Left lung (tissue), 10 donors: Measurements from ENCODE around the gene JAM3. TPM values are rescaled to one million over a fixed set of nuclear protein-coding genes. Genes with fewer than 3 reads are reported as not detected.

Experiments used
- ATAC-seq: fragments of 200-7000 bp; cut with Tn5 transposase; one replicate; pipeline ENCODE4 v1.9.1; 2020; ENCODE audit warnings: moderate library complexity
- DNase-seq, 4 donors: peaks; one replicate each; pipeline ENCODE4 v3.0.0-alpha.2; 2013 to 2020
- H3K27ac ChIP-seq, 2 donors: fragments of 200-600 bp; sonication (generic) in 1 of 2; one replicate each; pipeline versions ENCODE4 v1.5.0 to v1.8.0; 2020 to 2021
- H3K27me3 ChIP-seq, 2 donors: fragments of 200-600 bp; sonication (generic) in 1 of 2; one replicate each; pipeline versions ENCODE4 v1.5.0 to v1.8.0; 2020 to 2021
- H3K36me3 ChIP-seq, 2 donors: fragments of 200-600 bp; sonication (generic) in 1 of 2; one replicate each; pipeline versions ENCODE4 v1.5.0 to v1.8.0; 2020 to 2021
- H3K4me1 ChIP-seq, 2 donors: fragments of 200-600 bp; one replicate each; pipeline ENCODE4 v1.8.0; 2021
- H3K4me3 ChIP-seq, 2 donors: fragments of 200-600 bp; sonication (generic) in 1 of 2; one replicate each; pipeline versions ENCODE4 v1.5.0 to v1.8.0; 2020 to 2021; ENCODE audit warnings: mild to moderate bottlenecking in 1 of 2
- H3K9me3 ChIP-seq, 2 donors: fragments of 200-600 bp; sonication (generic) in 1 of 2; one replicate each; pipeline versions ENCODE4 v1.5.0 to v1.8.0; 2020 to 2021
- CTCF ChIP-seq, 2 donors: fragments of 200-600 bp; sonication (generic) in 1 of 2; IDR thresholded peaks; one replicate each; pipeline versions ENCODE4 v1.5.0 to v1.8.0; 2021; ENCODE audit warnings: antibody characterized with exemption in 2 of 2
- intact Hi-C, 2 donors: fragments of 100-400 bp; cut with DNase I; formaldehyde crosslinking; loops; one replicate each; pipeline versions ENCODE4 v1.11.2 to v1.14.2; 2022
- polyA plus RNA-seq, 6 donors: library from polyadenylated mRNA; unstranded; fragments of 120-200 nt; gene quantifications; one replicate each; pipeline ENCODE4 v1.2.1, GENCODE V29; 2013; ENCODE audit not compliant: insufficient read length in 6 of 6
- total RNA-seq, 2 donors: library from RNA; stranded (reverse); fragmentation: NEBNext Ultra II Directional; extraction: Animal tissue kit (Norgen Biotek cat#: 25700); gene quantifications; one replicate each; pipeline ENCODE4 v1.2.1, GENCODE V29; 2021
- donor health status: DM: no; HTN: yes; CAD: no.
- donor health status: DM: no; HTN: no; CAD: no.

The JAM3 gene
- total and polyA plus RNA-seq, 8 donors: 29.4 to 85.4 (median 73.0) TPM

GRCh38 chr11:134151083-134151747 lies 82.3 kb downstream of the JAM3 start:
- intact Hi-C loops: no loop called here
- no peak overlapping the region for H3K27ac ChIP-seq
- no peaks in the 10 kb centered on the region for H3K27me3 ChIP-seq
- no peak for TF ChIP-seq CTCF (IDR thresholded peaks at IDR 0.05)
- ATAC-seq (no peak), DNase-seq (no peak)
- H3K9me3 ChIP-seq: no peaks in the 10 kb centered on the region
- no peak overlapping the region for H3K4me3 ChIP-seq
- H3K36me3 ChIP-seq: peaks cover 0 to 79% of the 10 kb centered on the region in 2 donors
- H3K4me1 ChIP-seq: no peaks in the 10 kb centered on the region

GRCh38 chr11:134152696-134153095 lies 83.8 kb downstream of the JAM3 start:
- Histone ChIP-seq H3K36me3 (peaks cover 0 to 87% of the 10 kb centered on the region in 2 donors), H3K4me1 (no peaks in the 10 kb centered on the region), H3K9me3 (no peaks in the 10 kb centered on the region), H3K4me3 (no peak overlapping the region), H3K27me3 (no peaks in the 10 kb centered on the region), H3K27ac (no peak overlapping the region)
- DNase-seq (no peak), ATAC-seq (no peak)
- intact Hi-C loops: no loop called here
- no peak for TF ChIP-seq CTCF (IDR thresholded peaks at IDR 0.05)

- Histone ChIP-seq H3K36me3 (peaks cover 0 to 94% of the 10 kb centered on the region in 2 donors), H3K4me1 (no peaks in the 10 kb centered on the region)
These were observed 84.5 kb downstream of the JAM3 start for GRCh38 chr11:134153147-134153905.

GRCh38 chr11:134154441-134154840 lies 85.6 kb downstream of the JAM3 start:
- Histone ChIP-seq H3K4me1 (no peaks in the 10 kb centered on the region), H3K36me3 (peaks cover 0 to 99% of the 10 kb centered on the region in 2 donors), H3K9me3 (no peaks in the 10 kb centered on the region), H3K4me3 (no peak overlapping the region), H3K27ac (no peak overlapping the region), H3K27me3 (no peaks in the 10 kb centered on the region)
- TF ChIP-seq CTCF (IDR thresholded peaks at IDR 0.05): no peak
- ATAC-seq (no peak), DNase-seq (no peak)
- intact Hi-C loops: no loop called here

More at GRCh38 chr11:134153147-134153905, 84.5 kb downstream of the JAM3 start:
- Histone ChIP-seq H3K27ac (no peak overlapping the region), H3K4me3 (no peak overlapping the region), H3K9me3 (no peaks in the 10 kb centered on the region), H3K27me3 (no peaks in the 10 kb centered on the region)
- DNase-seq: no peak
- ATAC-seq: no peak
- TF ChIP-seq CTCF (IDR thresholded peaks at IDR 0.05): no peak
- intact Hi-C loops: no loop called here

GRCh38 chr11:134155456-134155855 lies 86.6 kb downstream of the JAM3 start:
- ATAC-seq (no peak), DNase-seq (no peak)
- Histone ChIP-seq H3K27me3 (no peaks in the 10 kb centered on the region), H3K27ac (no peak overlapping the region), H3K9me3 (no peaks in the 10 kb centered on the region), H3K4me3 (no peak overlapping the region), H3K4me1 (no peaks in the 10 kb centered on the region), H3K36me3 (peaks cover 0 to 99% of the 10 kb centered on the region in 2 donors)
- intact Hi-C loops: no loop called here
- TF ChIP-seq CTCF (IDR thresholded peaks at IDR 0.05): no peak
